Measurements from ENCODE around the gene PPP2CA. TPM values are rescaled to one million over a fixed set of nuclear protein-coding genes. Genes with fewer than 3 reads are reported as not detected.

Gene PPP2CA
- total RNA-seq, 6 experiments from 2014 or later, result 50.8 to 80.5 (median 65.0) TPM

- no peaks in the 10 kb centered on the region for H3K9me3 ChIP-seq
- intact Hi-C loops (cut with DNase I), result no loop called here
- no peak for TF ChIP-seq CTCF (IDR thresholded peaks at IDR 0.05)
- no peaks in the 10 kb centered on the region for H3K36me3 ChIP-seq
- DNase-seq (no peak), ATAC-seq (no peak)
- H3K4me1 ChIP-seq, result peaks cover 0 to 2% (median 0%) of the 10 kb centered on the region in 4 donors
- H3K27ac ChIP-seq, result no peak overlapping the region
- no peak overlapping the region for H3K4me3 ChIP-seq
- WGBS (ENCODE audit: insufficient coverage, low coverage, low lambda C conversion rate, missing lambda C conversion rate), result 54% methylated on average over 3 of the region's 3 CpGs
- no peaks in the 10 kb centered on the region for H3K27me3 ChIP-seq
These were observed 36.8 kb downstream of the PPP2CA start for GRCh38 chr5:134189031-134189430.

- TF ChIP-seq CTCF (IDR thresholded peaks at IDR 0.05) (no peak), POLR2A (IDR thresholded peaks at IDR 0.05) (no peak)
- H3K27me3 ChIP-seq, result no peaks in the 10 kb centered on the region
- no peaks in the 10 kb centered on the region for H3K9me3 ChIP-seq
- ATAC-seq (no peak), DNase-seq (no peak)
- H3K4me1 ChIP-seq, result peaks cover 0 to 5% (median 0%) of the 10 kb centered on the region in 4 donors
- H3K27ac ChIP-seq, result no peak overlapping the region
- WGBS (ENCODE audit: insufficient coverage, low coverage, low lambda C conversion rate, missing lambda C conversion rate), result no CpG with 5 or more reads among the region's 1 CpG
- intact Hi-C loops (cut with DNase I), result no loop called here
- no peak overlapping the region for H3K4me3 ChIP-seq
- H3K36me3 ChIP-seq, result no peaks in the 10 kb centered on the region
These were observed 37.8 kb downstream of the PPP2CA start for GRCh38 chr5:134188092-134188491.

- H3K27me3 ChIP-seq, result no peaks in the 10 kb centered on the region
- 33% methylated on average over 7 of the region's 11 CpGs for WGBS (ENCODE audit: insufficient coverage, low coverage, low lambda C conversion rate, missing lambda C conversion rate)
- H3K9me3 ChIP-seq, result no peaks in the 10 kb centered on the region
- peaks cover 0 to 5% (median 0%) of the 10 kb centered on the region in 4 donors for H3K4me1 ChIP-seq
- no peak for TF ChIP-seq POLR2A (IDR thresholded peaks at IDR 0.05)
- TF ChIP-seq CTCF (IDR thresholded peaks at IDR 0.05), result peak; percentile 87 to 94 (median 89)
- H3K27ac ChIP-seq, result no peak overlapping the region
- H3K4me3 ChIP-seq, result no peak overlapping the region
- ATAC-seq (peak; percentile 93 to 96 (median 96)), DNase-seq (peak; percentile 69 to 79 (median 71))
- intact Hi-C loops (cut with DNase I), result loop anchor here (5.0 kb wide), 2 partner anchors 103 to 108 kb away; no protein-coding TSS in a partner anchor
- no peaks in the 10 kb centered on the region for H3K36me3 ChIP-seq
These were observed 41.4 kb downstream of the PPP2CA start for GRCh38 chr5:134184155-134185135.

- Histone ChIP-seq H3K27me3 (no peaks in the 10 kb centered on the region), H3K4me1 (peaks cover 0 to 5% (median 0%) of the 10 kb centered on the region in 4 donors), H3K4me3 (no peak overlapping the region), H3K9me3 (no peaks in the 10 kb centered on the region), H3K27ac (no peak overlapping the region), H3K36me3 (no peaks in the 10 kb centered on the region)
- intact Hi-C loops (cut with DNase I), result loop anchor here (5.0 kb wide), 2 partner anchors 104 to 109 kb away; no protein-coding TSS in a partner anchor
- ATAC-seq (no peak), DNase-seq (no peak)
- no peak for TF ChIP-seq POLR2A (IDR thresholded peaks at IDR 0.05)
- no peak for TF ChIP-seq CTCF (IDR thresholded peaks at IDR 0.05)
These were observed 42.4 kb downstream of the PPP2CA start for GRCh38 chr5:134183481-134183880.
